GM06990 (cell line): ENCODE measurements around the gene FABP3.

Experiments used
- DNase-seq: peaks from one replicate; pipeline ENCODE4 v3.0.0-alpha.2; 2011; ENCODE audit not compliant: insufficient read length; ENCODE audit errors: extremely low read depth
- H3K27me3 ChIP-seq: replicated peaks from 2 replicates; pipeline ENCODE4 v1.6.0; 2011; ENCODE audit warnings: low read length; ENCODE audit not compliant: control insufficient read depth, insufficient read depth
- H3K36me3 ChIP-seq: 2 replicates; pipeline ENCODE4 v1.5.1; 2011; ENCODE audit warnings: low read length; ENCODE audit not compliant: control insufficient read depth, insufficient read depth
- H3K4me3 ChIP-seq: replicated peaks from 2 replicates; pipeline ENCODE4 v1.5.1; 2011; ENCODE audit warnings: low read depth, mild to moderate bottlenecking, control low read depth, low read length
- TF ChIP-seq, protein P1 (sequence below): IDR thresholded peaks from 2 replicates; pipeline ENCODE4 v1.5.1; 2011; ENCODE audit warnings: low read length, control low read depth, mild to moderate bottlenecking, inconsistent platforms; ENCODE audit not compliant: insufficient read depth, poor library complexity, severe bottlenecking

Gene FABP3

DNA sequence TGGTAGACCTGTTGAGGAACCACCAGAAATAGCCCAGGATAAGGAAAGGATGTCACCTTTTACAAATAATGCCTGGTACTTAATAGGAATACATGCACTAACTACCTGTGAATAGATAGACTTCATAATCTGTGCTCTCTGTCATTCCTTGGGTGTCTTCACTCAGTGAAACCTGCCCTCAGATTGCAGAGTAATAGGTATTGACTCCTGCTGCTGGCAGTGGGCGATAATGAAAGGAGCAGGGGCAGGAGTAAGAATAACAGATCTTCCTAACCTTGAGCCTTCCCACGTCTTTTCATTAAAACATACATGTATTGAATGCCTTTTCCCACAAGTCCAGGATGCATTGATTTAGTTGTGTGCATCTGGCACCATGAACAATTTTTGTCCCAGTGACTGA is 16.4 kb downstream of the FABP3 start:
- TF ChIP-seq, protein P1, sequence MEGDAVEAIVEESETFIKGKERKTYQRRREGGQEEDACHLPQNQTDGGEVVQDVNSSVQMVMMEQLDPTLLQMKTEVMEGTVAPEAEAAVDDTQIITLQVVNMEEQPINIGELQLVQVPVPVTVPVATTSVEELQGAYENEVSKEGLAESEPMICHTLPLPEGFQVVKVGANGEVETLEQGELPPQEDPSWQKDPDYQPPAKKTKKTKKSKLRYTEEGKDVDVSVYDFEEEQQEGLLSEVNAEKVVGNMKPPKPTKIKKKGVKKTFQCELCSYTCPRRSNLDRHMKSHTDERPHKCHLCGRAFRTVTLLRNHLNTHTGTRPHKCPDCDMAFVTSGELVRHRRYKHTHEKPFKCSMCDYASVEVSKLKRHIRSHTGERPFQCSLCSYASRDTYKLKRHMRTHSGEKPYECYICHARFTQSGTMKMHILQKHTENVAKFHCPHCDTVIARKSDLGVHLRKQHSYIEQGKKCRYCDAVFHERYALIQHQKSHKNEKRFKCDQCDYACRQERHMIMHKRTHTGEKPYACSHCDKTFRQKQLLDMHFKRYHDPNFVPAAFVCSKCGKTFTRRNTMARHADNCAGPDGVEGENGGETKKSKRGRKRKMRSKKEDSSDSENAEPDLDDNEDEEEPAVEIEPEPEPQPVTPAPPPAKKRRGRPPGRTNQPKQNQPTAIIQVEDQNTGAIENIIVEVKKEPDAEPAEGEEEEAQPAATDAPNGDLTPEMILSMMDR, result no peak
- Histone ChIP-seq H3K4me3 (no peak overlapping the region), H3K27me3 (no peaks in the 10 kb centered on the region), H3K36me3 (peaks cover 2% of the 10 kb centered on the region; the same call in 1 of the 2 replicates)
- DNase-seq, result no peak

DNA sequence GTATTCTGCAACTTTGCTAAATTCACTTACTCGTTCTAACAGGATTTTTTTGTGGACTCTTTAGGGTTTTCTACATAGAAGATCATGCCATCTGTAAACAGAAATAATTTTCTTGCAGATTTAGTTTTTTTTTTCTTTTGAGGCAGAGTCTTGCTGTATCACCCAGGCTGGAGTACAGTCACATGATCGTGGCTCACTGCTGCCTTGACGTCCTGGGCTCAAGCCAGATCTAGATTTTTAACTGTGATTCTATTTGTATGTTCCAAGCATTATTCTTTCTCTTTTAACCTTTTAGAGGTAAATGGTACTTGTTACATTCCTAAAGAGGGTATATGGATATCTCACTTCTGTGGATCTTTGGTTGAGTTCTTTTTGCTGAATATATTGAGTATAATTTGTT is 18.6 kb downstream of the FABP3 start:
- no peak for DNase-seq
- no peak overlapping the region for H3K4me3 ChIP-seq
- peaks cover 2% of the 10 kb centered on the region; the same call in 1 of the 2 replicates for H3K36me3 ChIP-seq
- TF ChIP-seq, protein P1, result no peak
- no peaks in the 10 kb centered on the region for H3K27me3 ChIP-seq

DNA sequence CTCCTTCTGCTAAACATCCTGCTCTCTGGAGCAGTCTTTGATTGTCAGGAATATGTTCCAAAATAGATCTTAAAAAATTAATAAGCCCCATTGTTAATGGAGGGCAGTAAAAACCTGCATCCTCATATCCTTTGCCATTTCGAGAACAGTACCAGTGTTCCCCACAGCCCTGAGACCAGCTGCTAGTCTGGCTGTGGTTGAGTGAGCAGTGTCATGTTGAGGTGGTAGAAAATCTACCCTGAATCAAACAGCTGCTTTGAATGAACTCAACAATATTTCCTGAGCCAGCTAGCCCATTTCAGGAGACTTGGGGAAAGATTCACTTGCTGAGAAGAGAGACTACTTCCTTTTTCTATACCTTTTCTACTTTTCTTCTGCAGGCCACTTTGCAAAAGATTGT is 24.4 kb downstream of the FABP3 start:
- H3K4me3 ChIP-seq, result no peak overlapping the region
- no peaks in the 10 kb centered on the region for H3K27me3 ChIP-seq
- TF ChIP-seq, protein P1, result no peak
- DNase-seq, result no peak
- H3K36me3 ChIP-seq, result no peaks in the 10 kb centered on the region; the same call in 1 of the 2 replicates

DNA sequence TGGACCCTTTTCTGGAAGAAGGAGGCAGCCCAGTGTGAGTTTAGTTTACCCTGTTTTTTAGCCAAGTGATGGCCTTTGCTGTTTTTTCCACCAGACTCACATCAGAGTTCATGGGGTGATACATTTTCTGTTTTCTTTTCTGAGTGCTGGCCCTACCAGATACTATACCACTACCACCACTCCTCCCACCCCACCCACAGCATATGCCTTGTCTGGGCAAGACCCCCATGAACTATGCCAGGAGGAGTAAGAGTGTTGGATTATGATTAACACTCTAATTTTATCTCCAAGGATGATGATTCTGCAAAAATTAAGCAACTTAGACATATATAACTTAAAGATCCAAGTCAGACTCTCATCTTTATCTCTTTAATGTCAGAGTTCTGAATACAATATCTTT is 26.1 kb downstream of the FABP3 start:
- DNase-seq, result no peak
- H3K4me3 ChIP-seq, result no peak overlapping the region
- no peaks in the 10 kb centered on the region for H3K27me3 ChIP-seq
- H3K36me3 ChIP-seq, result no peaks in the 10 kb centered on the region; the same call in 1 of the 2 replicates
- TF ChIP-seq, protein P1, result no peak

DNA sequence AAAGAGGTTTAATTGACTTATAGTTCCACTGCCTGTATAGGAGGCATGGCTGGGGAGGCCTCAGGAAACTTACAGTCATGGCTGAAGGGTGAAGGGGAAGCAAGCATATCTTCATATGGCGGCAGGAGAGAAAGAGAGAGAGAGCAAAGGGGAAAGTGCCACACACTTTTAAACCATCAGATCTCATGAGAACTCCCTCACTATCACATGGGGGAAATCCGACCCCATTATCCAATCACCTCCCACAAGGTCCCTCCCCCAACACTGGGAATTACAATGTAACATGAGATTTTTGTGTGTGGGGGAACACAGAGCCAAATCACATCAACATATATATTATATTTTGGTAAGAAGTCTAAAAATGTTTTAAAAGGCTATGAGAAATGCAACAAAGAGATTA is 27.2 kb downstream of the FABP3 start:
- TF ChIP-seq, protein P1, result no peak
- Histone ChIP-seq H3K27me3 (no peaks in the 10 kb centered on the region), H3K4me3 (no peak overlapping the region), H3K36me3 (no peaks in the 10 kb centered on the region; the same call in 1 of the 2 replicates)
- no peak for DNase-seq

DNA sequence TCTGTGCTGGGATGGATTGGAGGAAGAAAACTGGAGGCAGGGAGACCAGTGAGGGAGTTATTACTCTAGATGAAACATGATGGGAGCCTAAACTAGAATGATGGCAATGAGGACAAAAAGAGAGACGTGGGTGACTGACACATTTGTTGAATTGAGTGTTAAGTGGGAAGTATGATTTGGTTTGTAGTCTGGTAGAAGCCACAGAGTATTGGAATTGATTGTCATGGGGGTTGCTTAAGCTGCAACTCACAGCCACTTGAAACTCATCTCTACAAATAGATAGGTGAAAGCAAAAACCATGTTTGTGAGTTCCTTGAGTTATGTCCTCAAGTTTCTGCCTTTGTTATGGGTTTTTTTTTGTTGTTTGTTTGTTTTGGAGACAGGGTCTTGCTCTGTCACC is 28.4 kb downstream of the FABP3 start:
- H3K36me3 ChIP-seq, result no peaks in the 10 kb centered on the region; the same call in 1 of the 2 replicates
- H3K27me3 ChIP-seq, result no peaks in the 10 kb centered on the region
- TF ChIP-seq, protein P1, result no peak
- H3K4me3 ChIP-seq, result no peak overlapping the region
- DNase-seq, result no peak
